ENCODE data around the gene FAAP24. TPM values are rescaled to one million over a fixed set of nuclear protein-coding genes. Genes with fewer than 3 reads are reported as not detected.
"Not testable (repeated sequence)": the region's sequence is repeated elsewhere in the genome, so short reads cannot be mapped to it uniquely, and the experiment has no call there.

FAAP24 gene
- total RNA-seq, result 6.0 and 7.0 TPM in 2 replicates

DNA sequence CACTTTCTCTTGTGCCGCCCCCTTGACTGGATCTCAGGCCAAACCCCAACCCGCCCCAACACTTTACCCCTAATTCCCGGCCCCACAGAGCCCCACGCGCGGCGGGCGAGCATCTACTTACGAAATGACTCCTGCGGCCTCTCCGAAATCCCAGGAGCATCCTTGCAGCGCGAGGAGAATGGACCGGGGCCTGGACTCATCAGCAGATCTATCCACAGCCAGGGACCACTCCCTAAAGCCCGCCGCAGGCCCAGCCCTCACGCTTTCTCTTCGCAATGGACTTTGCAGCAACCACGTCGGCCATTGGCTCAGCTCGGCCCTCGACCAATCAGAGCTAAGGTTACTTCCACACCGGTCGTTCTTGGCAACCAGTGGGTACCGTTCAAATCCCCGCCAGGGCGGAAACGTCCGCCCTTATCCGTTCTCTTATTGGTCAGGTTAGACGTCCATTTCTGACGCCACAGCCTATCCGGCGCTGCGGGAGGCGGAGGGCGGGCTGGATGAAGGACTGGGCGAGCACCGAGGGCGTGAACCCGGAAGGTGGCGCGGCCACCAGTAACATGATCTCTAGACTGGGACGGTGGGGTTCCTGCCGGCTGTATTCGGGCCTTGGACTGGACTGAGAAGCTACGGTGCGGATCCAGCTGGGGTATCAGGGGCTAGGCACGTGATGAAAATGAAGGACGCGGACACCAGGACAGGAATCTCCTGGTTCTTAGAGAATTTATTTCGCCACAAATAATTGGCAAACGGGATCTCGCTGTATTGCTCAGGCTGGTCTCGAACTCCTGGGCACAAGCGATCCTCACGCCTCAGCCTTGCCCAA, at the start of gene FAAP24, which contains the start of gene CEP89:
Gene FAAP24, plus strand, starts transcription at position 528 of the 826 bp plus-strand sequence. CDS start 955 bp downstream, outside the sequence.
Gene CEP89, minus strand, starts transcription at position 244 of the 826 bp plus-strand sequence. Its CDS starts 84 bp downstream, at position 160.
- intact Hi-C loops (cut with micrococcal nuclease), result loop anchor here (1.0 to 5.0 kb wide), 12 partner anchors 93 to 627 kb away; partner anchors contain the start of genes ANKRD27, CEBPG, DPY19L3 and GPATCH1

DNA sequence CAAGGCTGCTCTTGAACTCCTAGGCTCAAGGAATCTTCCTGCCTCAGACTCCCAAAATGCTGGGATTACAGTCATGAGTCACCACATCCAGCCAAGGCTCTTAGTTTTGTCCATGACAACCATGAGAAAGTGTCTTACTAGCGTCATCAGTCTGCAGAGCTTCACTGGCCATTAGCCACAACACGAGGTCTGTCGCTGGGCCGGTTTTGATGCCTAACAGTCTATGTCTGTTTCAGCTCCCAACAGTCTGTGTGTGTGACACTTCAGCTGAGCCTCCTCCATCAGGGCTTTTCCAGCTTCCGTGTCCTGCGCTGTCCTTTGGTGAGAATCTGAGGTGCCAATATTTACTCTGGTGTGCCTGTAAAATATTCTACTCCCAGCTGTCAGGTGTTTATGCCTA, 47.8 kb upstream of the FAAP24 start:
- intact Hi-C loops (cut with micrococcal nuclease), result no loop called here

GRCh38 chr19:32928806-32929205, 43.2 kb upstream of the FAAP24 start:
- intact Hi-C loops (cut with micrococcal nuclease), result no loop called here

GRCh38 chr19:32930567-32930966, 41.5 kb upstream of the FAAP24 start:
- intact Hi-C loops (cut with micrococcal nuclease), result no loop called here

GRCh38 chr19:32933571-32933970, 38.5 kb upstream of the FAAP24 start:
- intact Hi-C loops (cut with micrococcal nuclease), result no loop called here

DNA sequence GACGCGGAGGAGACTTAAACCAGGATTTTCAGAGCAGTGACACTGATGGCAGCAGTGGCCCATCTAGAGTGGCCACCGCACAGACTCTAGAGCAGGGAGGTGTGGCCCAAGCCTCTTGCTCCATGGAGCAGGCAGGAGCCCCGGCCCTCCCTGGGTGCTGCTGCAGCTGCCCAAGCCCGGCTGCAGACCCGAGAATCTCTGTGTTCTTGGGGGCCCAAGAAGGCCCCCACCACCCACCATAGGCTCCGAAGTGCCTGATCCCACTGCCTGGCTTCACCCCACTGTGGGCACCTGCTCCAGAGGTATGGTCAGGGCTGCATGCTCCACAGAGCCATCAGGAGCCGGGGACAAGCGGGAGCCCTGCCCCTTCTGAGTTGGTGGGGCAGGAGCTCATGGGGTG, 36.4 kb upstream of the FAAP24 start:
- intact Hi-C loops (cut with micrococcal nuclease), result no loop called here

GRCh38 chr19:32936065-32936464, 36.0 kb upstream of the FAAP24 start:
- intact Hi-C loops (cut with micrococcal nuclease), result no loop called here

DNA sequence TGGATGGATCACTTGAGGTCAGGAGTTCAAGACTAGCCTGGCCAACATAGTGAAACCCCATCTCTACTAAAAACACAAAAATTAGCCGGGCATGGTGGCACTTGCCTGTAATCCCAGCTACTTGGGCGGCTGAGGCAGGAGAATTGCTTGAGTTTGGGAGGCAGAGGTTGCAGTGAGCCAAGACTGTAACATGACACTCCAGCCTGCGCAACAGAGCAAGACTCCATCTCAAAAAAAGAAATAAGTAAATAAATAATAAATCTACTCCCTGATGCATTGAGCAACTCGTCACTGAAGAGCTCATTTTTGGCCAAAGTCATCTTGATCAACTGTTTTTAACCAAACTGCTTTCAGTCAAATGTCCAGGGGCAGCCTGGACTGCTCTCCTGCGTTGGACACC, 30.8 kb upstream of the FAAP24 start:
- intact Hi-C loops (cut with micrococcal nuclease), result not testable (repeated sequence)

DNA sequence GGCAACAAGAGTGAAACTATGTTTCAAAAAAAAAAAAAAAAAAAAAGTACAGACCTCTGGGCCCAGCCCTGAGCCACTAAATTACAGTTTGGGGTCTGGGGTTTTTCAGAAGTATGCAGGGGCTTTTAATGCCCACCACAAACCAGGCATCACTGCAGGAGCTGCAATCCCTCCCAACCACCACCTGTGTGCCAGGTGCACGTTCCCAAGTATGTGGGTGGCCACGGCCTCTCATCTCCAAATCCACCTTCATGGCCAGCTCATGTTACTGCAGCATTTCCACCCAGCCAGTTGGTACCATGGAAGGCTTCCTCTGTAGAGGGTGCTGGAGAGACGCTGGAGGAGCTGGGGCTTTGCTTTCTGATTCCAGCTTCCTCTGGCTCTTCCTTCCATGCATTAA, 26.8 kb upstream of the FAAP24 start:
- intact Hi-C loops (cut with micrococcal nuclease), result no loop called here

GRCh38 chr19:32966750-32967149, 5.3 kb upstream of the FAAP24 start:
- intact Hi-C loops (cut with micrococcal nuclease), result no loop called here

- intact Hi-C loops (cut with micrococcal nuclease), result no loop called here
Measured at GRCh38 chr19:32969549-32969948, 2.5 kb upstream of the FAAP24 start.

DNA sequence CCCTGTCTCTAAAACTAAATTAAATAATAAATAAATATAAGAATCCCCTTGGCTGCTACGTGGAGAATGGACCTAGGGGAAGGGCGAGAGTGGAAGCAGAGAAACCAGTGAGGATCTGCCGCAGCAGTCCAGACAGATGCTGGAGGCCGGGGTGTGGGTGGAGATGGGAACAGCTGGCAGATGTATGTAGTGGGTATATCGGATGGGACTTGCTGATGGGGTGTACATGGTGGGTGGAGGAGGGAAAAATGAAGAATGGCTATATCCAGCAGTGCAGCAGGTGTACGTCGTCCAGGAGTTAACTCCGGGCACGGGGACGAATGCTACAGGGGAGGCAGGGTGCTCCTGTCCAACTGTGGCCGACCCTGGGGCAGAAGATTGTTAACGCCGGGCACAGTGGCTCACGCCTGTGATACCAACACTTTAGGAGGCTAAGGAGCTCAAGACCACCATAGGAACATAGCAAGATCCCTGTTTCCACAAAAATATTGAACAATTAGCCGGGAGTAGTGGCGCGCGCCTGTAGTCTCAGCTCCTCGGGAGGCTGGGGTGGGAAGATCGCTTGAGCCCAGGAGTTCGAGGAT, 938 bp upstream of the FAAP24 start:
- intact Hi-C loops (cut with micrococcal nuclease), result loop anchor here (5.0 kb wide), 2 partner anchors 374 to 551 kb away; partner anchors contain the start of gene PEPD

DNA sequence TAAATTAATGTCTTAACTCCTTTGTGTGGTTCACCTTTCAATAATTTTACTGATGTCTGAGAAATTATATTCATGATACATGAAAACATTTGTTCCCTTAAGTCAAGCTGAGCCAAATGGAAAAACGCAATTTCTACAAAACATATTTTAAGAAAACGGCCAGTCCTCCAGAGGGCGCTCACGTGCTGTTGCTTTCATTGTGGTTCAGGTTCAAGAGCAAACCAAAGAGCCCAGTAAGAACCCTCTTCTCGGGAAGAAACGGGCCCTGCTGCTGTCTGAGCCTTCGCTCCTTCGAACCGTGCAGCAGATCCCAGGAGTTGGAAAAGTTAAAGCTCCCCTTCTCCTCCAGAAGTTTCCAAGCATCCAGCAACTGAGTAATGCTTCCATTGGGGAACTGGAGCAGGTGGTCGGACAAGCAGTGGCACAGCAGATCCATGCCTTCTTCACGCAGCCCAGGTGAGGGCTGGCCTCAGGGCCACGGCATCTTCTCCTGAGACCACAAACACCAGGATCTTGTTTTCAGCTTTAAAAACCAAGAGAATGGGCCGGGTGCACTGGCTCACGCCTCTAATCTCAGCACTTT, 4.3 kb downstream of the FAAP24 start:
- intact Hi-C loops (cut with micrococcal nuclease), result loop anchor here (1.0 kb wide), 2 partner anchors 105 to 286 kb away; partner anchors contain the start of gene GPATCH1

DNA sequence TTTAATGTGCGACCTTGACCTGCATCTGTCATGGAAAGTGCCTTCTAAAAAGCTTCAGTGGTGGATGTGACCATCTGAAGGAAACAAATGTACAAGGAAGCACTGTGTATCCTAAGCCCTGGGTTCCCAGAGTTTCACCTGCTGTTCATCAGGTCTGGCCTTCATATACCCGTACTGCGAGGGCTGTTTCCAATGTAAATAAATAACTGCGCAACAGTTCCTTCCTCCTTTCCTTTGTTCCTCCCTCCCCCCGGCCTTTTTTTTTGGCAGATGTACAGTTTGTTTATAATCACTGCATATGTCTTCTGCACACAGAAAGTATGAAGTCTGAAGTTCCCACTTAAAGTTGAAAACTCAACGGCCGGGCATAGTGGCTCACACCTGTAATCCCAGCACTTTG, 5.2 kb downstream of the FAAP24 start:
- intact Hi-C loops (cut with micrococcal nuclease), result no loop called here

DNA sequence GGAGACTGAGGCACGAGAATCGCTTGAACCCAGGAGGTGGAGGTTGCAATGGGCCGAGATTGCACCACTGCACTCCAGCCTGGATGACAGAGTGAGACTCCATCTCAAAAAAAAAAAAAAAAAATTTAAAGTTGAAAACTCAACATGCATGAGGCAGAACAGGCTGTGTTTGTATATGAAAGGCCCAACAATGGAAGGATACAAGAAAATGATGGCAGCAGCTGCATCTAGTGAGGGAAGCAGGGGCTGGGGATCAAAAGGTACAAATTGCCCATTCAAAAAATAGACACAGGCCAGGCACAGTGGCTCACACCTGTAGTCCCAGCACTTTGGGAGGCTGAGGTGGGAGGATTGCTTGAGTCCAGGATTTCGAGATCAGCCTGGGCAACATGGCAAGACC, 5.8 kb downstream of the FAAP24 start:
- intact Hi-C loops (cut with micrococcal nuclease), result not testable (repeated sequence)

DNA sequence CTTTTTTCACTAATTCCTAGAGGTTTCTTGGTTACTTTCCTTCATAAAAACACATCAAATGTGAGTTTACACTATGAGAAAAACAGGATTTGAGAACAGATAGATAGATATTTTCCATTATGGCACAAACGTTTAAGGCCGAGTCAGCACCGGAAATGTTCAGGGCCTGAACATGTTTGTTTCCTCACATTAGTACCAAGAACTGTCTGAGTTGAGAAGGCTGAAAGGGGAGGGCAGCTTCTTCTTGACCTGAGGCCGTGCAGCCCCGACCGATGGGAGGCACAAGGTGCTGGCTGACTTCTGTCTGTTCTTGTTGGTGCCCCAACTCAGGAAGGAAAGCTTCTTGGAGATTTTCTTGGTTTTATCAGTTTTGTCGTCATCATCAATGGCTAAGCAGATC, 7.8 kb downstream of the FAAP24 start:
- intact Hi-C loops (cut with micrococcal nuclease), result not testable (repeated sequence)

- intact Hi-C loops (cut with micrococcal nuclease), result not testable (repeated sequence)
Measured at GRCh38 chr19:32982488-32982887, 10.4 kb downstream of the FAAP24 start.

- intact Hi-C loops (cut with micrococcal nuclease), result not testable (repeated sequence)
Measured at GRCh38 chr19:32988254-32988653, 16.2 kb downstream of the FAAP24 start.

DNA sequence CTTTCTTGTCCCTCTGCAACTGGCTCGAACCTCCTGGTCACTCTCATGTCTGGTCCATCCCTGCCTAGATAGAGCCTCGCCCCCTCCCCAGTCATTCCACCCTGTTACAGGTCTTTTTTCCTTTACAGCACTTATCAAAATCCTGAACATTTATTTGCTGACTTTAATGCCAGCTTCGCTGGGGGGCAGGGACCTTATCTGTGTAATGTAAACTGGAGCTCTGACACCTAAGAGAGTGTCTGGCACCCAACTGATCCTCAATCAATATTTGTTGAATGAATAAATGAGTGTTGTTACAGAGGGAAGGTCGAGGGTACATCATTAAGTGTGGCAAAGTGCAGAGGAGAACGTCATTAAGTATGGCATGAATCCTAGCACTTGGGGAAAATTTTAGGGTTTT, 16.7 kb downstream of the FAAP24 start:
- intact Hi-C loops (cut with micrococcal nuclease), result no loop called here

- intact Hi-C loops (cut with micrococcal nuclease), result not testable (repeated sequence)
Measured at GRCh38 chr19:32995966-32996365, 23.9 kb downstream of the FAAP24 start.

GRCh38 chr19:32997061-32997464, 25.0 kb downstream of the FAAP24 start:
- intact Hi-C loops (cut with micrococcal nuclease), result not testable (repeated sequence)

- intact Hi-C loops (cut with micrococcal nuclease), result no loop called here
Measured at GRCh38 chr19:32997716-32998355, 25.8 kb downstream of the FAAP24 start.
